ENCODE results near the gene MCTP1. TPM values are rescaled to one million over a fixed set of nuclear protein-coding genes. Genes with fewer than 3 reads are reported as not detected.

Gene MCTP1
- polyA plus RNA-seq, 1 donor from 2014 or later = 1.9 TPM

GRCh38 chr5:95043234-95043633 is 241.7 kb downstream of the MCTP1 start:
- H3K4me2 ChIP-seq (ENCODE audit: low read length) = no peak overlapping the region
- H3K36me3 ChIP-seq (ENCODE audit: insufficient read depth, low read length) = no peaks in the 10 kb centered on the region
- no peak overlapping the region for H3K27ac ChIP-seq (ENCODE audit: low read length)
- TF ChIP-seq TAF1 (IDR thresholded peaks at IDR 0.05; ENCODE audit: low read depth) = no peak
- TF ChIP-seq MXI1 (conservative IDR thresholded peaks at IDR 0.05; ENCODE audit: poor library complexity, severe bottlenecking) = no peak
- TF ChIP-seq, protein P1, sequence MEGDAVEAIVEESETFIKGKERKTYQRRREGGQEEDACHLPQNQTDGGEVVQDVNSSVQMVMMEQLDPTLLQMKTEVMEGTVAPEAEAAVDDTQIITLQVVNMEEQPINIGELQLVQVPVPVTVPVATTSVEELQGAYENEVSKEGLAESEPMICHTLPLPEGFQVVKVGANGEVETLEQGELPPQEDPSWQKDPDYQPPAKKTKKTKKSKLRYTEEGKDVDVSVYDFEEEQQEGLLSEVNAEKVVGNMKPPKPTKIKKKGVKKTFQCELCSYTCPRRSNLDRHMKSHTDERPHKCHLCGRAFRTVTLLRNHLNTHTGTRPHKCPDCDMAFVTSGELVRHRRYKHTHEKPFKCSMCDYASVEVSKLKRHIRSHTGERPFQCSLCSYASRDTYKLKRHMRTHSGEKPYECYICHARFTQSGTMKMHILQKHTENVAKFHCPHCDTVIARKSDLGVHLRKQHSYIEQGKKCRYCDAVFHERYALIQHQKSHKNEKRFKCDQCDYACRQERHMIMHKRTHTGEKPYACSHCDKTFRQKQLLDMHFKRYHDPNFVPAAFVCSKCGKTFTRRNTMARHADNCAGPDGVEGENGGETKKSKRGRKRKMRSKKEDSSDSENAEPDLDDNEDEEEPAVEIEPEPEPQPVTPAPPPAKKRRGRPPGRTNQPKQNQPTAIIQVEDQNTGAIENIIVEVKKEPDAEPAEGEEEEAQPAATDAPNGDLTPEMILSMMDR (IDR thresholded peaks at IDR 0.05; ENCODE audit: poor library complexity, severe bottlenecking) = no peak
- TF ChIP-seq POLR2AphosphoS5 (IDR thresholded peaks at IDR 0.05) = no peak
- TF ChIP-seq RAD21 (conservative IDR thresholded peaks at IDR 0.05) = no peak
- no peak for TF ChIP-seq EZH2 (IDR thresholded peaks at IDR 0.05; ENCODE audit: borderline replicate concordance, insufficient read depth, low read length, poor library complexity, severe bottlenecking)
- TF ChIP-seq, protein P2, sequence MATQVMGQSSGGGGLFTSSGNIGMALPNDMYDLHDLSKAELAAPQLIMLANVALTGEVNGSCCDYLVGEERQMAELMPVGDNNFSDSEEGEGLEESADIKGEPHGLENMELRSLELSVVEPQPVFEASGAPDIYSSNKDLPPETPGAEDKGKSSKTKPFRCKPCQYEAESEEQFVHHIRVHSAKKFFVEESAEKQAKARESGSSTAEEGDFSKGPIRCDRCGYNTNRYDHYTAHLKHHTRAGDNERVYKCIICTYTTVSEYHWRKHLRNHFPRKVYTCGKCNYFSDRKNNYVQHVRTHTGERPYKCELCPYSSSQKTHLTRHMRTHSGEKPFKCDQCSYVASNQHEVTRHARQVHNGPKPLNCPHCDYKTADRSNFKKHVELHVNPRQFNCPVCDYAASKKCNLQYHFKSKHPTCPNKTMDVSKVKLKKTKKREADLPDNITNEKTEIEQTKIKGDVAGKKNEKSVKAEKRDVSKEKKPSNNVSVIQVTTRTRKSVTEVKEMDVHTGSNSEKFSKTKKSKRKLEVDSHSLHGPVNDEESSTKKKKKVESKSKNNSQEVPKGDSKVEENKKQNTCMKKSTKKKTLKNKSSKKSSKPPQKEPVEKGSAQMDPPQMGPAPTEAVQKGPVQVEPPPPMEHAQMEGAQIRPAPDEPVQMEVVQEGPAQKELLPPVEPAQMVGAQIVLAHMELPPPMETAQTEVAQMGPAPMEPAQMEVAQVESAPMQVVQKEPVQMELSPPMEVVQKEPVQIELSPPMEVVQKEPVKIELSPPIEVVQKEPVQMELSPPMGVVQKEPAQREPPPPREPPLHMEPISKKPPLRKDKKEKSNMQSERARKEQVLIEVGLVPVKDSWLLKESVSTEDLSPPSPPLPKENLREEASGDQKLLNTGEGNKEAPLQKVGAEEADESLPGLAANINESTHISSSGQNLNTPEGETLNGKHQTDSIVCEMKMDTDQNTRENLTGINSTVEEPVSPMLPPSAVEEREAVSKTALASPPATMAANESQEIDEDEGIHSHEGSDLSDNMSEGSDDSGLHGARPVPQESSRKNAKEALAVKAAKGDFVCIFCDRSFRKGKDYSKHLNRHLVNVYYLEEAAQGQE (IDR thresholded peaks at IDR 0.05; ENCODE audit: borderline replicate concordance) = no peak
- TF ChIP-seq EP300 (conservative IDR thresholded peaks at IDR 0.05; ENCODE audit: poor library complexity, severe bottlenecking) = no peak
- TF ChIP-seq SMC3 (conservative IDR thresholded peaks at IDR 0.05; ENCODE audit: poor library complexity) = no peak
- H3K9me2 ChIP-seq (ENCODE audit: insufficient read depth, low read length) = no peaks in the 10 kb centered on the region
- H3K79me2 ChIP-seq (replicated peaks; ENCODE audit: insufficient read depth, low read length) = no peaks in the 10 kb centered on the region
- H3K27me3 ChIP-seq (ENCODE audit: insufficient read depth, low read depth, low read length) = no peaks in the 10 kb centered on the region
- no peaks in the 10 kb centered on the region for H3K9me3 ChIP-seq (ENCODE audit: low read length)
- no peaks in the 10 kb centered on the region for H4K20me1 ChIP-seq (ENCODE audit: insufficient read depth)
- no peaks in the 10 kb centered on the region for H3F3A ChIP-seq (ENCODE audit: insufficient read depth, low read length, poor library complexity, severe bottlenecking)
- H3K4me3 ChIP-seq (ENCODE audit: low read length) = no peak overlapping the region
- no peak overlapping the region for H3K9ac ChIP-seq (ENCODE audit: low read length)
- H2AFZ ChIP-seq (ENCODE audit: low read depth, low read length) = no peak overlapping the region

- H3K4me3 ChIP-seq (ENCODE audit: low read length) = no peak overlapping the region
- H3K27ac ChIP-seq (ENCODE audit: low read length) = no peak overlapping the region
- no peaks in the 10 kb centered on the region for H3K9me3 ChIP-seq (ENCODE audit: low read length)
- no peaks in the 10 kb centered on the region for H3F3A ChIP-seq (ENCODE audit: insufficient read depth, low read length, poor library complexity, severe bottlenecking)
- no peak overlapping the region for H2AFZ ChIP-seq (ENCODE audit: low read depth, low read length)
- no peaks in the 10 kb centered on the region for H3K9me2 ChIP-seq (ENCODE audit: insufficient read depth, low read length)
- no peak overlapping the region for H3K9ac ChIP-seq (ENCODE audit: low read length)
- H4K20me1 ChIP-seq (ENCODE audit: insufficient read depth) = no peaks in the 10 kb centered on the region
- no peak for TF ChIP-seq EZH2 (IDR thresholded peaks at IDR 0.05; ENCODE audit: borderline replicate concordance, insufficient read depth, low read length, poor library complexity, severe bottlenecking)
- TF ChIP-seq EP300 (conservative IDR thresholded peaks at IDR 0.05; ENCODE audit: poor library complexity, severe bottlenecking) = no peak
- no peak for TF ChIP-seq POLR2AphosphoS5 (IDR thresholded peaks at IDR 0.05)
- TF ChIP-seq RAD21 (conservative IDR thresholded peaks at IDR 0.05) = no peak
- TF ChIP-seq TAF1 (IDR thresholded peaks at IDR 0.05; ENCODE audit: low read depth) = no peak
- no peak for TF ChIP-seq SMC3 (conservative IDR thresholded peaks at IDR 0.05; ENCODE audit: poor library complexity)
- no peak for TF ChIP-seq MXI1 (conservative IDR thresholded peaks at IDR 0.05; ENCODE audit: poor library complexity, severe bottlenecking)
- TF ChIP-seq, protein P1 (IDR thresholded peaks at IDR 0.05; ENCODE audit: poor library complexity, severe bottlenecking) = no peak
- TF ChIP-seq, protein P2 (IDR thresholded peaks at IDR 0.05; ENCODE audit: borderline replicate concordance) = no peak
- H3K4me2 ChIP-seq (ENCODE audit: low read length) = no peak overlapping the region
- H3K36me3 ChIP-seq (ENCODE audit: insufficient read depth, low read length) = no peaks in the 10 kb centered on the region
- H3K79me2 ChIP-seq (replicated peaks; ENCODE audit: insufficient read depth, low read length) = no peaks in the 10 kb centered on the region
- H3K27me3 ChIP-seq (ENCODE audit: insufficient read depth, low read depth, low read length) = no peaks in the 10 kb centered on the region
These were observed 242.9 kb downstream of the MCTP1 start for GRCh38 chr5:95042037-95042436.

Data from neural cell (in vitro differentiated cells).